ENCODE measurements around the gene NMRK1.
A peak's percentile ranks its signal among the peaks of the same experiment; 100 is the strongest.

Gene NMRK1

GRCh38 chr9:75120686-75121085 lies 32.7 kb upstream of the NMRK1 start:
- Histone ChIP-seq H3K4me1 (ENCODE audit: control insufficient read depth in 1 of 2, insufficient read depth in 1 of 2, low read depth in 1 of 2, low read length in 1 of 2) (peaks cover 30 to 37% of the 10 kb centered on the region in 2 experiments), H3K4me3 (ENCODE audit: low read depth in 1 of 2, low read length in 1 of 2) (no peak overlapping the region), H3K27me3 (no peaks in the 10 kb centered on the region), H3K9me3 (no peaks in the 10 kb centered on the region), H3K36me3 (peaks cover 68% of the 10 kb centered on the region), H3K27ac (peak overlapping the region; percentile 68)
- TF ChIP-seq CTCF (IDR thresholded peaks at IDR 0.05), result no peak

GRCh38 chr9:75117564-75117963 lies 29.6 kb upstream of the NMRK1 start:
- H3K27ac ChIP-seq, result peak overlapping the region; percentile 71
- H3K36me3 ChIP-seq, result peaks cover 54% of the 10 kb centered on the region
- H3K4me1 ChIP-seq (ENCODE audit: control insufficient read depth in 1 of 2, insufficient read depth in 1 of 2, low read depth in 1 of 2, low read length in 1 of 2), result peaks cover 47 to 55% of the 10 kb centered on the region in 2 experiments
- H3K4me3 ChIP-seq (ENCODE audit: low read depth in 1 of 2, low read length in 1 of 2), result no peak overlapping the region
- H3K27me3 ChIP-seq, result no peaks in the 10 kb centered on the region
- no peak for TF ChIP-seq CTCF (IDR thresholded peaks at IDR 0.05)
- no peaks in the 10 kb centered on the region for H3K9me3 ChIP-seq

GRCh38 chr9:75116306-75116705 lies 28.4 kb upstream of the NMRK1 start:
- Histone ChIP-seq H3K27me3 (no peaks in the 10 kb centered on the region), H3K9me3 (no peaks in the 10 kb centered on the region), H3K4me3 (ENCODE audit: low read depth in 1 of 2, low read length in 1 of 2) (no peak overlapping the region), H3K27ac (peak overlapping the region; percentile 71), H3K36me3 (peaks cover 43% of the 10 kb centered on the region), H3K4me1 (ENCODE audit: control insufficient read depth in 1 of 2, insufficient read depth in 1 of 2, low read depth in 1 of 2, low read length in 1 of 2) (peaks cover 60 to 67% of the 10 kb centered on the region in 2 experiments)
- no peak for TF ChIP-seq CTCF (IDR thresholded peaks at IDR 0.05)

- peak overlapping the region in 1 of 2 experiments; percentile 6 for H3K4me3 ChIP-seq (ENCODE audit: low read depth in 1 of 2, low read length in 1 of 2)
- H3K27ac ChIP-seq, result peak overlapping the region; percentile 88
- H3K27me3 ChIP-seq, result no peaks in the 10 kb centered on the region
- H3K36me3 ChIP-seq, result peaks cover 8% of the 10 kb centered on the region
- TF ChIP-seq CTCF (IDR thresholded peaks at IDR 0.05), result no peak
- H3K9me3 ChIP-seq, result no peaks in the 10 kb centered on the region
- peaks cover 80 to 90% of the 10 kb centered on the region in 2 experiments for H3K4me1 ChIP-seq (ENCODE audit: control insufficient read depth in 1 of 2, insufficient read depth in 1 of 2, low read depth in 1 of 2, low read length in 1 of 2)
Measured at GRCh38 chr9:75112789-75113188, 24.8 kb upstream of the NMRK1 start.

- peak overlapping the region; percentile 88 for H3K27ac ChIP-seq
- no peak for TF ChIP-seq CTCF (IDR thresholded peaks at IDR 0.05)
- H3K9me3 ChIP-seq, result no peaks in the 10 kb centered on the region
- H3K36me3 ChIP-seq, result no peaks in the 10 kb centered on the region
- H3K4me3 ChIP-seq (ENCODE audit: low read depth in 1 of 2, low read length in 1 of 2), result peak overlapping the region; percentile 1 to 38
- peaks cover 81 to 90% of the 10 kb centered on the region in 2 experiments for H3K4me1 ChIP-seq (ENCODE audit: control insufficient read depth in 1 of 2, insufficient read depth in 1 of 2, low read depth in 1 of 2, low read length in 1 of 2)
- no peaks in the 10 kb centered on the region for H3K27me3 ChIP-seq
Measured at GRCh38 chr9:75111019-75111622, 23.2 kb upstream of the NMRK1 start.

All from neutrophil (primary cell).